ENCODE results near the gene CHCHD2. TPM values are rescaled to one million over a fixed set of nuclear protein-coding genes. Genes with fewer than 3 reads are reported as not detected.
"Not testable (repeated sequence)": the region's sequence is repeated elsewhere in the genome, so short reads cannot be mapped to it uniquely, and the experiment has no call there.

CHCHD2 gene
- polyA plus RNA-seq, 3 donors from 2014 or later = 512 to 798 (median 585) TPM

DNA sequence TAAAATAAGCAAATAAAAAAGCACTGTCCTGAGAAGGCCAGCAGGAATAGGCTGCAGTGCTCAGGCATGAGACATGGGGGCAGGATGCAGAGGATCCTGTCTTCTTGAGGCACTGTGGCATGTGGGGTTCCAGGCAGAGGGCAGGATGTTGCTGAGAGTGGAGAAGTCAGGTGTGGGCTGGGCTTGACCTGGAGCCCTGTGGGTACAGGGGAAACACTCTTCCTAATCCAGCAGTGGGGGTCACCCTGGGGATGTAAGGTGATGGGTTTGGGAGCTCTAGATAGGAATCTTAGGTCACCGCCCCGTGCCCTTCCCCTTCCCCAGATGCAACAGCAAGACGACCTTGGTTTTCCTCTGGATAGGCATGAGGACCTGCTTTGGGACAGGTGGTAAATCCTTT lies 28.6 kb downstream of the CHCHD2 start:
- DNase-seq = no peak
- Mint-ChIP-seq H3K27ac (no peak overlapping the region), H3K9me3 (no peaks in the 10 kb centered on the region), H3K4me1 (peaks cover 6 to 7% of the 10 kb centered on the region in 2 donors), H3K27me3 (ENCODE audit: low read depth in 3 of 3) (peaks cover 0 to 2% (median 0%) of the 10 kb centered on the region in 3 donors), H3K36me3 (peaks cover 4 to 7% (median 4%) of the 10 kb centered on the region in 3 donors), H3K4me3 (no peak overlapping the region)

DNA sequence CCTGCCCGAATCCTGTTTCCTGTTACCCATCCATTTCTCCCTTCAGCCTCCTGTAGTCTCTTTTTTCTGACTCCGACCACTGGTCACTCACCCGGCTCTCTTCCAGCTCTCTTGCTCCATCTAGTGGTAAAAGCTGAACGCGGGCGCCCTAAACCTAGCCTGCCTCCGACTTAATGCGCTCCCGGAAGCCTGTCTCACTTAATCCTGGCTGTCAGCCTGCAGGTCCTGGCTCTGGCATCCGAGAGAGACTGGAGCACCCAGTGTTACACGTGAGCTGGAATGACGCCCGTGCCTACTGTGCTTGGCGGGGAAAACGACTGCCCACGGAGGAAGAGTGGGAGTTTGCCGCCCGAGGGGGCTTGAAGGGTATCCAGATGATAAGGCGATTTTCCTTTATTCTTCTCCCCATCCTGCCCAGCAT lies 31.9 kb downstream of the CHCHD2 start:
- H3K4me1 Mint-ChIP-seq = peaks cover 7% of the 10 kb centered on the region in 2 donors
- H3K27me3 Mint-ChIP-seq (ENCODE audit: low read depth in 3 of 3) = peaks cover 0 to 2% (median 0%) of the 10 kb centered on the region in 3 donors
- no peak overlapping the region for H3K4me3 Mint-ChIP-seq
- no peaks in the 10 kb centered on the region for H3K9me3 Mint-ChIP-seq
- peaks cover 8 to 13% (median 9%) of the 10 kb centered on the region in 3 donors for H3K36me3 Mint-ChIP-seq
- peak overlapping the region in 3 of 6 donors; percentile 0 to 84 (median 43) for H3K27ac Mint-ChIP-seq
- DNase-seq = peak; percentile 67 to 73 (median 70)

DNA sequence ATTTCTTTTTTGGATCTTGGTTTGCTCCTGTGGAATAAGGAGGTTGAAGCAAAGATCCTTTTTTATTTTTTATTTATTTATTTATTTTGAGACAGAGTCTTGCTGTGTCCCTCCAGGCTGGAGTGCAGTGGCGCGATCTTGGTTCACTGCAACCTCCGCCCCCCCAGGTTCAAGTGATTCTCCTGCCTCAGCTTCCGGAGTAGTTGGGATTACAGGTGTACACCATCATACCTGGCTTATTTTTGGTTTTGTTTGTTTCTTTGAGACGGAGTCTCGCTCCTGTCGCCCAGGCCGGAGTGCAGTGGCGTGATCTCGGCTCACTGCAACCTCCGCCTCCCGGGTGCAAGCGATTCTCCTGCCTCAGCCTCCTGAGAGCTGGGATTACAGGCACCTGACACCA lies 39.9 kb downstream of the CHCHD2 start:
- peaks cover 9 to 15% (median 9%) of the 10 kb centered on the region in 3 donors for H3K27me3 Mint-ChIP-seq (ENCODE audit: low read depth in 3 of 3)
- H3K9me3 Mint-ChIP-seq, DNase-seq, H3K27ac Mint-ChIP-seq: not testable (repeated sequence)
- H3K36me3 Mint-ChIP-seq = peaks cover 14 to 25% (median 15%) of the 10 kb centered on the region in 3 donors
- H3K4me3 Mint-ChIP-seq = peak overlapping the region in 2 of 5 donors; percentile 29 to 30
- H3K4me1 Mint-ChIP-seq = peaks cover 22 to 37% of the 10 kb centered on the region in 2 donors

GRCh38 chr7:56063882-56064625 lies 42.2 kb downstream of the CHCHD2 start, which contains the start of gene SUMF2:
Gene SUMF2 (plus strand): TSS chr7:56064286. CDS start chr7:56064312, 26 bp downstream.
- peak within 1 kb of the TSS; percentile 84 to 98 (median 94) for H3K27ac Mint-ChIP-seq
- H3K36me3 Mint-ChIP-seq = peaks cover 14 to 31% (median 16%) of the 10 kb centered on the region in 3 donors
- peaks cover 22 to 37% of the 10 kb centered on the region in 2 donors for H3K4me1 Mint-ChIP-seq
- peak within 1 kb of the TSS; percentile 88 to 96 (median 93) for H3K4me3 Mint-ChIP-seq
- DNase-seq = peak; percentile 91 to 92 (median 91)
- no peaks in the 10 kb centered on the region for H3K9me3 Mint-ChIP-seq
- H3K27me3 Mint-ChIP-seq (ENCODE audit: low read depth in 3 of 3) = peaks cover 9 to 15% (median 9%) of the 10 kb centered on the region in 3 donors

DNA sequence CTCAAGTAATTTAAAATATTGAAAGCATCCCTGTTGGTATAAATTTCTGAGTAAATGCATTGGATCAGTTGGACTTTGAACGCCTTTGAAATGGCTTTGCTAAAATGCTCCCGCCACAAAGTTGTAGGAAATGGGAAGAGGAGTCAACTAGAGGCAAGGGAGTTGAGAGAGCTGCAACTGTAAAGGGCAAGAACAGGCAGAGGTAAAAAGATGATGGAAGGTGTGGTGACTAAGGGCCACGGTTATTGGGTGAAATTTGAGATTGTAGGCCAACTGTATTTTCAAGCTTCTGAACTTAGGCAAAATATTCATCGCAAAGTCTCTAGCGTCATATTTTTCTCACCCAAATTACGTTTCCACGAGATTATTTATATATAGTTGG lies 42.8 kb downstream of the CHCHD2 start:
- Mint-ChIP-seq H3K4me1 (peaks cover 22 to 37% of the 10 kb centered on the region in 2 donors), H3K9me3 (no peaks in the 10 kb centered on the region), H3K27ac (peak overlapping the region; percentile 84 to 98 (median 94)), H3K27me3 (ENCODE audit: low read depth in 3 of 3) (peaks cover 9 to 15% (median 9%) of the 10 kb centered on the region in 3 donors), H3K36me3 (peaks cover 14 to 34% (median 19%) of the 10 kb centered on the region in 3 donors), H3K4me3 (peak overlapping the region; percentile 88 to 96 (median 93))
- peak in 1 of 3 donors; percentile 8 for DNase-seq

- Mint-ChIP-seq H3K4me1 (peaks cover 22 to 37% of the 10 kb centered on the region in 2 donors), H3K9me3 (no peaks in the 10 kb centered on the region), H3K27ac (peak overlapping the region; percentile 12 to 95 (median 83)), H3K27me3 (ENCODE audit: low read depth in 3 of 3) (peaks cover 9 to 15% (median 9%) of the 10 kb centered on the region in 3 donors), H3K36me3 (peaks cover 20 to 41% (median 23%) of the 10 kb centered on the region in 3 donors), H3K4me3 (peak overlapping the region in 3 of 5 donors; percentile 27 to 56 (median 39))
- no peak for DNase-seq
Measured at GRCh38 chr7:56062382-56062781, 43.9 kb downstream of the CHCHD2 start.

DNA sequence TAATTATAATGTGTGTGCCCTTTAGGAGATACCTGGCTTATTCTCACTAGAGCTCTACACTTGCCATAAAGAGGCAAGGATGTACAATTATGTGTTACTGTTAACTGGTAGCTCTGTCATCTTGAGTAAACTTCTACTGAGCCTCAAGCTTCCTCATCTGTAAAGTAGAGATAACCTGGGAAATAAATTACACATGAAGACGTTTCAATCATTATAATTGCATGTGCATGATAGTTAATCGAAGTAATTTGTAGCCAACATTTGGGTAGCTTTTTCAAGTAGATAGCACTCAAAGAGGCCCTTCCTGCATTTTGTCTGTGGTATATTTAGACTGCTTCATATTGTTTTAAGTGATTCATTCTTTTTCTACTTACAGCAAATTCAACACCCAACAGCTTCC lies 52.3 kb downstream of the CHCHD2 start:
- Mint-ChIP-seq H3K36me3 (peaks cover 11 to 36% (median 15%) of the 10 kb centered on the region in 3 donors), H3K4me3 (peak overlapping the region in 2 of 5 donors; percentile 36 to 43)

DNA sequence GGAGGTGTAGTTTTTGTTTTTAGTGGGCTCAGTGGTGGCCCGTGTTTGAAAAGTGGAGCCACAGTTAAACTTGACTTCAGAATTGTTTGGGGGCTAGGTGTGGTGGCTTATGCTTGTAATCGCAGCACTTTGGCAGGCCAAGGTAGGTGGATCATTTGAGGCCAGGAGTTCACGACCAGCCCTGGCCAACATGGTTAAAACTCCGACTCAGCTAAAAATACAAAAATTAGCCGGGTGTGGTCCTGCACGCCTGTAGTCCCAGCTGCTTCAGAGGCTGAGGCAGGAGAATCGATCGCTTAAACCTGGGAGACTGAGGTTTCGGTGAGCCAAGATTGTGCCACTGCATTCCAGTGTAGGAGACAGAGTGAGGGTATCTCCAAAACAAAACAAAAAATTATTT lies 52.9 kb downstream of the CHCHD2 start:
- peaks cover 30 to 47% of the 10 kb centered on the region in 2 donors for H3K4me1 Mint-ChIP-seq
- H3K4me3 Mint-ChIP-seq = peak overlapping the region in 3 of 5 donors; percentile 33 to 95 (median 75)
- peak overlapping the region in 3 of 6 donors; percentile 7 to 65 (median 22) for H3K27ac Mint-ChIP-seq
- no peak for DNase-seq
- H3K9me3 Mint-ChIP-seq = no peaks in the 10 kb centered on the region
- H3K36me3 Mint-ChIP-seq = peaks cover 7 to 32% (median 14%) of the 10 kb centered on the region in 3 donors
- peaks cover 0 to 7% (median 6%) of the 10 kb centered on the region in 3 donors for H3K27me3 Mint-ChIP-seq (ENCODE audit: low read depth in 3 of 3)

More for the DNA sequence above, 52.3 kb downstream of the CHCHD2 start:
- Mint-ChIP-seq H3K27ac (peak overlapping the region in 1 of 6 donors; percentile 45), H3K9me3 (no peaks in the 10 kb centered on the region), H3K27me3 (ENCODE audit: low read depth in 3 of 3) (peaks cover 0 to 7% (median 6%) of the 10 kb centered on the region in 3 donors), H3K4me1 (peaks cover 30 to 47% of the 10 kb centered on the region in 2 donors)
- DNase-seq = no peak

Other genes starting within 250 kb of the CHCHD2 start
- gene SEPTIN14, start 243.7 kb downstream of the CHCHD2 start, polyA plus RNA-seq = not detected
- gene ZNF713, start 219.0 kb downstream of the CHCHD2 start, polyA plus RNA-seq = 1 to 10 TPM in 2 of 3 donors, not detected in 1; 1.2 to 4.3 TPM
- 10 to 100 TPM; 13.8 to 20.2 (median 16.4) TPM for gene MRPS17, start 154.6 kb downstream of the CHCHD2 start, polyA plus RNA-seq
- 10 to 100 TPM; 37.6 to 58.6 (median 54.1) TPM for gene NIPSNAP2, start 141.9 kb downstream of the CHCHD2 start, polyA plus RNA-seq
- 1 to 10 TPM; 3.2 to 6.8 (median 5.1) TPM for gene PSPH, start 55.0 kb downstream of the CHCHD2 start, polyA plus RNA-seq
- gene CCT6A, start 54.7 kb downstream of the CHCHD2 start, polyA plus RNA-seq = 10 to 100 TPM; 64.6 to 91.0 (median 77.6) TPM
- gene SUMF2, start 42.2 kb downstream of the CHCHD2 start, polyA plus RNA-seq = 100 to 1,000 TPM in 2 of 3 donors, 10 to 100 TPM in 1; 86.1 to 198 (median 188) TPM
- under 1 TPM in 2 of 3 donors, not detected in 1; 0.10 to 0.16 TPM for gene PHKG1, start 13.5 kb downstream of the CHCHD2 start, polyA plus RNA-seq
- not detected for gene NUPR2, start 9.9 kb upstream of the CHCHD2 start, polyA plus RNA-seq